Left ventricle myocardium inferior (tissue), 1 donor: ENCODE results near the gene AHNAK. TPM values are rescaled to one million over a fixed set of nuclear protein-coding genes. Genes with fewer than 3 reads are reported as not detected.

ENCODE experiments used
- DNase-seq: peaks from one replicate; pipeline ENCODE4 v3.0.0-alpha.2; 2020
- H3K27ac ChIP-seq: fragments of 200-600 bp; replicated peaks from 2 replicates; pipeline ENCODE4 v1.8.0; 2021
- H3K27me3 ChIP-seq: fragments of 200-600 bp; 2 replicates; pipeline ENCODE4 v1.8.0; 2021; ENCODE audit warnings: low read depth
- H3K36me3 ChIP-seq: fragments of 200-600 bp; 2 replicates; pipeline ENCODE4 v1.8.0; 2021
- H3K4me1 ChIP-seq: fragments of 200-600 bp; 2 replicates; pipeline ENCODE4 v1.8.0; 2021
- H3K4me3 ChIP-seq: fragments of 200-600 bp; 2 replicates; pipeline ENCODE4 v1.8.0; 2021; ENCODE audit warnings: mild to moderate bottlenecking, moderate library complexity
- H3K9me3 ChIP-seq: fragments of 200-600 bp; replicated peaks from 2 replicates; pipeline ENCODE4 v1.8.0; 2021
- CTCF ChIP-seq: fragments of 200-600 bp; IDR thresholded peaks from 2 replicates; pipeline ENCODE4 v1.8.0; 2021; ENCODE audit warnings: antibody characterized with exemption, mild to moderate bottlenecking, borderline replicate concordance
- intact Hi-C: fragments of 100-400 bp; cut with micrococcal nuclease; formaldehyde crosslinking; loops from one replicate; pipeline ENCODE4 v1.11.0; 2022
- total RNA-seq: library from RNA; stranded (reverse); fragmentation: NEBNext Ultra II Directional; extraction: Animal tissue kit (Norgen Biotek cat#: 25700); gene quantifications from one replicate; pipeline ENCODE4 v1.2.1, GENCODE V29; 2021
- donor health status: DM: no; HTN: yes; CAD: no; lungs with severe emphysema.

Gene AHNAK
- total RNA-seq, 1 donor from 2014 or later, result 290 TPM

DNA sequence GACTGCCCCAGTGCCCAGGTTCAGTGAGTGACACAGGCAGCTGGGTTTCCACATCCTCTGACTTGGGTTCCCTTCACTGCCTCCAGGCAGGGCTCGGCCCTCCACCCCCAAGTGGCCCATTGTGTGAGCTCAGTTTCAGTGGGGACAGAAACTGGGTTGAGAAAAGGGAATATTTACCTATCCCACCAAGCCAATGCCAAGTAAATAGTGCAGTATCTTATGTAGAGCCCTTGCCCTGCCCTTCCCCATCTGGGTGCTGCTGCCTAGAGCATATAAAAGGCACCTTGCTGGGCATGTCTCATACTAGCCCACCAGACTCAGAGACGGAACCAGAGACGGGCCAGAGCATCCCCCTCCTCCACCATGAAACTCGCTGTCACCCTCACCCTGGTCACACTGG lies 127.9 kb downstream of the AHNAK start, which contains the start of gene SCGB1A1:
Gene SCGB1A1, plus strand, starts transcription at position 301 of the 400 bp plus-strand sequence. Its CDS starts 63 bp downstream, at position 364.
- Histone ChIP-seq H3K27ac (peak within 1 kb of the TSS; percentile 64), H3K27me3 (no peaks in the 10 kb centered on the region), H3K36me3 (no peaks in the 10 kb centered on the region), H3K9me3 (no peaks in the 10 kb centered on the region), H3K4me1 (no peaks in the 10 kb centered on the region), H3K4me3 (no peak within 1 kb of the TSS)
- intact Hi-C loops, result no loop called here
- no peak for DNase-seq
- TF ChIP-seq CTCF, result no peak

DNA sequence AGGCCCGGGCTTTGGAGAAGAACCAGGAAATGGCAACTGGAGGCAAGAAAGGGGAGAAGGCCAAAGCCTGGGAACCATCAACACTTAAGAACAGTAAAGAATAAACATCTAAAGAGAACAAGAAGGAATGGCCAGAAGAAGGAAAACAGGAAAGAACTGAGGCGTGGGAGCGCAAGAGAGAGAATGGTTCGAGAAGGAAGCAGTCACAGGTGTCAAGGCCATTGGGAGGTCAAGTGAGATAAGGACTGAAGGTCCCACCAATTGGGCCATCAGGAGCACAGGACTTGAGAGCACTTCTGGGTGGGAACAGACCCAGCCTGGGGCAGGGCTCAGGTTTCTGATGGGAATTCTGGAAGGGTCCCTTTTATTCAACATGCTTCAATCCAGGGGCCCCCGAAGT lies 128.5 kb downstream of the AHNAK start:
- no peaks in the 10 kb centered on the region for H3K9me3 ChIP-seq
- no peak overlapping the region for H3K4me3 ChIP-seq
- no peak overlapping the region for H3K27ac ChIP-seq
- DNase-seq, result no peak
- no peaks in the 10 kb centered on the region for H3K36me3 ChIP-seq
- TF ChIP-seq CTCF, result no peak
- intact Hi-C loops, result no loop called here
- no peaks in the 10 kb centered on the region for H3K4me1 ChIP-seq
- no peaks in the 10 kb centered on the region for H3K27me3 ChIP-seq

DNA sequence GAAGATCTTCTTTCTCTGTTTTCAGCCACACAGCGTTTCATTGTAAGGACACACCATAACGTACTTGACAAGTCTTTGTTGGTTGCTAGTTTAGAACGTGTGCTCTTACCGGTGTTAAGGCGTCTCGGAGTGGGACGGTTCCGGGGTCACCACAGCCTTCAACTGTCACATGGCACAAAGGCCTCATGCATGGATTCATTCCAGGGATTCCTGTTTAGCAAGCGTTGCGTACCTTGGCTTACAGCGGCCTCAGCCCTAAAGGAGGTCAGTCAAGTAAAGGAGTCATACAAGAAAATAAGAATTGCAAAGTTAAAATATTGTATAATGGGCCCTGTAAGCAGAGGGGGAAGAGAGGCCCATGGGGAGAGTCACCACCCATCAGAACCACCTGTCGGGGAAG lies 130.0 kb downstream of the AHNAK start:
- no peak for DNase-seq
- H3K27me3 ChIP-seq, result no peaks in the 10 kb centered on the region
- no peaks in the 10 kb centered on the region for H3K9me3 ChIP-seq
- intact Hi-C loops, result no loop called here
- no peak overlapping the region for H3K4me3 ChIP-seq
- no peaks in the 10 kb centered on the region for H3K36me3 ChIP-seq
- TF ChIP-seq CTCF, result no peak
- no peaks in the 10 kb centered on the region for H3K4me1 ChIP-seq
- no peak overlapping the region for H3K27ac ChIP-seq

GRCh38 chr11:62413060-62413696 lies 133.4 kb downstream of the AHNAK start:
- no peak for DNase-seq
- TF ChIP-seq CTCF, result no peak
- Histone ChIP-seq H3K27me3 (no peaks in the 10 kb centered on the region), H3K4me3 (no peak overlapping the region), H3K27ac (no peak overlapping the region), H3K4me1 (no peaks in the 10 kb centered on the region), H3K9me3 (no peaks in the 10 kb centered on the region), H3K36me3 (no peaks in the 10 kb centered on the region)
- intact Hi-C loops, result no loop called here

DNA sequence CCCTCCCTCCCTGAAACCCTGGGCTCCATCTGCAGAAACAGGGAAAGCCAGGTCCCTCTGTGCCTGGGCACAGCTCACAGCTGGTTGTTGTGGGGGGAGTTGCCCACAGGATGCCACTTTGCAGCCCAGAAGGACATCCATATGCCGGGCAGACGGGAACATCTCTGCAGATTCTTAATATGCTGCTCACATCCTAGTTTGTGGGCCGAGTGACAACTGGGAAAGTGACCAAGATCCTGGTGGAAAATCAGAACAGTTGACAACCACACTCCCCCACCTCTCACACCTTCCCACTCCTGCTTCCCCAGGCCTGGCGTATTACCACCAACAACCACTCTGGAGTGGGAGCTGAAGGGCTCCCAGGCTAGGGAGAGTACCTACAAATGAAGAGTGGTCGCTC lies 135.1 kb downstream of the AHNAK start:
- intact Hi-C loops, result no loop called here
- no peaks in the 10 kb centered on the region for H3K9me3 ChIP-seq
- TF ChIP-seq CTCF, result no peak
- no peak overlapping the region for H3K4me3 ChIP-seq
- no peaks in the 10 kb centered on the region for H3K36me3 ChIP-seq
- no peaks in the 10 kb centered on the region for H3K27me3 ChIP-seq
- no peaks in the 10 kb centered on the region for H3K4me1 ChIP-seq
- no peak for DNase-seq
- H3K27ac ChIP-seq, result no peak overlapping the region
